Thyroid gland (tissue), 4 donors: ENCODE results near the gene ULBP2. TPM values are rescaled to one million over a fixed set of nuclear protein-coding genes. Genes with fewer than 3 reads are reported as not detected.
"Not testable (repeated sequence)": the region's sequence is repeated elsewhere in the genome, so short reads cannot be mapped to it uniquely, and the experiment has no call there.

Experiments
- DNase-seq, 2 donors: peaks; one replicate each; pipeline ENCODE4 v3.0.0-alpha.2; 2019
- H3K27ac ChIP-seq, 3 donors: fragments of 200-600 bp; sonication (generic); 1 replicate in 2 of 3; 2 replicates in 1 of 3; pipeline ENCODE4 v1.5.1; 2016 to 2019; ENCODE audit warnings: mild to moderate bottlenecking in 1 of 3, moderate library complexity in 1 of 3
- H3K27me3 ChIP-seq: fragments of 200-600 bp; sonication (generic); one replicate; pipeline ENCODE4 v1.5.1; 2019
- H3K36me3 ChIP-seq, 2 donors: fragments of 200-600 bp; sonication (generic); one replicate each; pipeline ENCODE4 v1.5.1; 2016 to 2019
- H3K4me1 ChIP-seq, 2 donors: fragments of 200-600 bp; sonication (generic); one replicate each; pipeline ENCODE4 v1.5.1; 2017 to 2019
- H3K4me3 ChIP-seq, 3 donors: fragments of 200-600 bp; sonication (generic); replicated peaks in 1 of 3; 1 replicate in 2 of 3; 2 replicates in 1 of 3; pipeline ENCODE4 v1.5.1; 2016; ENCODE audit warnings: mild to moderate bottlenecking in 1 of 3
- H3K9me3 ChIP-seq: fragments of 200-600 bp; sonication (generic); one replicate; pipeline ENCODE4 v1.5.1; 2017
- POLR2A ChIP-seq, 2 donors: fragments of 450-650 bp; IDR thresholded peaks; one replicate each; pipeline ENCODE4 v1.6.1; 2017; ENCODE audit warnings: antibody characterized with exemption in 2 of 2, mild to moderate bottlenecking in 2 of 2, moderate library complexity in 1 of 2
- WGBS, 2 donors: methylation state at CpG; one replicate each; pipeline ENCODE4 v1.1.5; 2017; 5-methylcytosine and 5-hydroxymethylcytosine counted together
- intact Hi-C: fragments of 100-400 bp; cut with DNase I; formaldehyde crosslinking; loops from one replicate; pipeline ENCODE4 v1.15.1; 2023
- total RNA-seq, 4 donors: library from RNA; depleted of rRNA; stranded (reverse); fragments of >200 nt; gene quantifications; one replicate each; pipeline ENCODE4 v1.2.3, GENCODE V29; 2016
- TF ChIP-seq, protein P1 (sequence below), 6 experiments: fragments of 200-600 bp in 3 of 6; fragments of 450-650 bp in 3 of 6; sonication (generic) in 3 of 6; IDR thresholded peaks; one replicate each; pipeline ENCODE4 v1.5.1; 2016 to 2019; ENCODE audit warnings: antibody characterized with exemption in 6 of 6, mild to moderate bottlenecking in 2 of 6, inconsistent platforms in 1 of 6, moderate library complexity in 1 of 6

ULBP2 gene
- total RNA-seq, 4 donors from 2014 or later, result 0.78 to 1.5 TPM; not detected in 2

DNA sequence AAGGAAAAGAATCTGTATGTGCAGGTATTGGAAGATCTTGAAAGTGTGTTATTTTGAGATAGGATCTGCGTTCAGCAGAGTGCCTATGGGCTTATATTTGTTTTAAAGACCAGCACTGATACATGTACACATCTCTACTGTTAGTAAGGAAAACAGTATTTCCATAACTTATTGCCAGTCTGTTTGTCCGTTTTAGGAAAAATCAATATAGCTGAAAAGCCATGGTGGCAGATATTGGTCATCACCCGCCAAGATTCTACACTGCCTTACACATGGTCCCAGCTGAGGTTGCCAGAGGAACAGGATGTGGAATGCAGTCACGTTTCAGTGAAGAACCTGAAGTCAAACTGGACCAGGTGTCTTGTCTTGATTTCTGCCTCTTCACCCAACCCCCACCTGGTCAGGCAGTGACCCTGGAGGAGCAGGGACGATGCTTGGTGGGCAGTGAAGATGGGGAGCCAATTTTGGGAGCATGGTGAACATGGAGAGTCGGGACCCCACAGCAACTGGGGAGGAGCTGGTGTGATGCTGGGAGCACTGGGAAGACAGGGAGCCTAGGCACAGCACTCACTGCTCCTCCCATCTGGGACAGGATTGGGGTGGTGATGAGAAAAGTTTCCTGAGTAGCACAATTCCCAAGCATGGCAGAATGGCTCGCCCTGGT is 14.0 kb downstream of the ULBP2 start:
- H3K4me3 ChIP-seq, intact Hi-C loops, H3K9me3 ChIP-seq, H3K27me3 ChIP-seq, DNase-seq, H3K36me3 ChIP-seq, H3K27ac ChIP-seq, H3K4me1 ChIP-seq: not testable (repeated sequence)
- 32 to 37% methylated on average over 7 of the region's 7 CpGs for WGBS, 2 donors

DNA sequence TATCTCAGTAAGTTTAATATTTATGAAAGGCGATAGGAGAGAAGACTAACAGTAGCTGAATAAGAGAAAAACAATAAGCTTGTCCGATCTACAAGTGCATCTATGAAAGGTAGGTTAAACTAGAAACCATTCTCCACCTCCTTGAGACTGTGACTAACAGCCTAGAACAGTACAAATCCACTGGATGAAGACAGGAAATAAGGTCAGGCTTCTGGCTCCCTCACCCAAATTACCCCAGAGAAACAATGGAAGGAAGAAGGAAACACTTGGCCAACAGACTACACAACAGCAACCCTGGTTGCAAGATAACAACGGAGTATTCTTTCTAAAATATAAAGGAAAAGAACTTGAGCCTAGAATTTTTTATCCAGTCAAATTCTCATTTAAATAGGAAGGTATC is 16.3 kb downstream of the ULBP2 start:
- H3K27me3 ChIP-seq, intact Hi-C loops, H3K27ac ChIP-seq, H3K4me3 ChIP-seq, DNase-seq, H3K9me3 ChIP-seq, H3K36me3 ChIP-seq, H3K4me1 ChIP-seq: not testable (repeated sequence)
- WGBS, 2 donors, result 69 to 75% methylated on average over 3 of the region's 3 CpGs

DNA sequence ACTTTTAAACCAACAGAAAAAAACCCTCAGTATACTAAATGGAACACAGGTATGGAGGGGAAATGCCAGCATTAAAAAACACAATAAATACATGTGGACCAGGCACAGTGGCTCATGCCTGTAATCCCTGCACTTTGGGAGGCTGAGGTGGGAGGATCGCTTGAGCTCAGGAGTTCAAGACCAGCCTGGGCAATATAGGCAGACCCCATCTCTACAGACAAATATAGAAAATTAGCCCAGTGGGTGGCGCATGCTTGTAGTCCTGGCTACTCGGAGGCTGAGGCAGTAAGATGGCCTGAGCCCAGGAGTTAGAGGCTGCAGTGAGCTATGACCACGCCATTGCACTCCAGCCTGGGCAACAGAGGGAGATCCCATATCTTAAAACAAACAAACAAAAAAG is 18.0 kb downstream of the ULBP2 start:
- DNase-seq, H3K4me3 ChIP-seq, H3K27ac ChIP-seq, H3K9me3 ChIP-seq, intact Hi-C loops, H3K36me3 ChIP-seq: not testable (repeated sequence)
- Histone ChIP-seq H3K4me1 (peaks cover 18% of the 10 kb centered on the region in 2 donors), H3K27me3 (peaks cover 12% of the 10 kb centered on the region)
- 75 to 94% methylated on average over 4 of the region's 4 CpGs for WGBS, 2 donors

DNA sequence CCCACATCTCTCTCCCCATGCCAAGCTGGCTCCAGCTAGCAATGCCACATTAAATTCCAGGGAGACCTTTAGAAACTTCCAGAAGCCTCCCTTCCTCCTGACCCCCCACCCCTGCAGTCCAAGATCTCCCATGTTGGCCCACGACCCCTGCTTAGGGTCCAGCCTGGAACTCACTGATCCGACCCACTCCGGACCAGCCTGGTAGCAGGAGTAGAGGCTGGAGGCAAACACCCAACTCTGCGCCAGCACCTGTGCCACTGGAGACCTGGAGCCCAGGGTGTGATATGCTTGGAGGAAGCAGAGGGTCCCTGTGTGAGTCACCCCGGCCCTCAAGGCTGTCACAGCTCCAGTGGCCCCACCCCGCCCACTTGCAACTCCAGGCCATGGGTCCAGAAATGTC is 18.7 kb downstream of the ULBP2 start:
- Histone ChIP-seq H3K36me3 (no peaks in the 10 kb centered on the region), H3K4me3 (no peak overlapping the region), H3K9me3 (no peaks in the 10 kb centered on the region), H3K4me1 (peaks cover 20 to 24% of the 10 kb centered on the region in 2 donors), H3K27ac (no peak overlapping the region), H3K27me3 (peaks cover 18% of the 10 kb centered on the region)
- intact Hi-C loops, result no loop called here
- no peak for DNase-seq
- WGBS, 2 donors, result 68 to 88% methylated on average over 5 to 6 of the region's 6 CpGs
- no peak for TF ChIP-seq POLR2A (IDR thresholded peaks at IDR 0.05)
- TF ChIP-seq, protein P1, sequence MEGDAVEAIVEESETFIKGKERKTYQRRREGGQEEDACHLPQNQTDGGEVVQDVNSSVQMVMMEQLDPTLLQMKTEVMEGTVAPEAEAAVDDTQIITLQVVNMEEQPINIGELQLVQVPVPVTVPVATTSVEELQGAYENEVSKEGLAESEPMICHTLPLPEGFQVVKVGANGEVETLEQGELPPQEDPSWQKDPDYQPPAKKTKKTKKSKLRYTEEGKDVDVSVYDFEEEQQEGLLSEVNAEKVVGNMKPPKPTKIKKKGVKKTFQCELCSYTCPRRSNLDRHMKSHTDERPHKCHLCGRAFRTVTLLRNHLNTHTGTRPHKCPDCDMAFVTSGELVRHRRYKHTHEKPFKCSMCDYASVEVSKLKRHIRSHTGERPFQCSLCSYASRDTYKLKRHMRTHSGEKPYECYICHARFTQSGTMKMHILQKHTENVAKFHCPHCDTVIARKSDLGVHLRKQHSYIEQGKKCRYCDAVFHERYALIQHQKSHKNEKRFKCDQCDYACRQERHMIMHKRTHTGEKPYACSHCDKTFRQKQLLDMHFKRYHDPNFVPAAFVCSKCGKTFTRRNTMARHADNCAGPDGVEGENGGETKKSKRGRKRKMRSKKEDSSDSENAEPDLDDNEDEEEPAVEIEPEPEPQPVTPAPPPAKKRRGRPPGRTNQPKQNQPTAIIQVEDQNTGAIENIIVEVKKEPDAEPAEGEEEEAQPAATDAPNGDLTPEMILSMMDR (IDR thresholded peaks at IDR 0.05), result no peak

DNA sequence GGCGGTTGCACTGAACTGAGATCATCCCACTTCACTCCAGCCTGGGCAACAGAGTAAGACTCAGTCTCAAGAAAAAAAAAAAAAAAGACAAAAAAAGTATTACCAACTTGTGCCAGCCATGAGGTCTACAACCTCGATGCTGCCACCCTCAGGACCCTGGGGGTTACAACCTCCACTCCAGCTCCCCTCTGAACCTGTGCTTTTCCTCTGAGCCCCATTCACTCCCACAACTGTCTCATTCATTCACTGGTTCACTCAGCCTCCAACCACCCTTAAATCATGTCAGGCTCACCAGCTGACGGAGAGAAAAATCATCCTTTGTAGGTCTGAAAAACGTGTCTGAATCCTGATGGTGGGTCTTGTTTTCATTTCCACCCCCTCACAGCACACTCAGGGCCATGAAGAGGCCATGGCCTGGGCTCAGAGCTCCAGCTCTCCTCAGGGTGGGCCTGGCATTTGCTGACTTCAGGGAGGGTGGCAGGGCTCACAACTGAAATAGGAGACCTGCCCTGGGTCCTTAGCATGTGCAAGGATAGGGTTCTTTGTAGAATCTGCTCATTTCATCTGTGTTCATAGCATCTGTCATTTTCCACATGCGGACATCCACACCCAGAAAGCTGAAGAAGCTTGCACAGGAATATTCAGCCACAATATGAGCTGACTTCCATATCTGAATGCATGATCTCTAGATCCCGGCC is 20.1 kb downstream of the ULBP2 start:
- Histone ChIP-seq H3K36me3 (no peaks in the 10 kb centered on the region), H3K4me3 (no peak overlapping the region), H3K4me1 (peaks cover 20 to 24% of the 10 kb centered on the region in 2 donors), H3K27ac (no peak overlapping the region), H3K27me3 (peaks cover 13% of the 10 kb centered on the region), H3K9me3 (no peaks in the 10 kb centered on the region)
- 72 to 73% methylated on average over 6 of the region's 6 CpGs for WGBS, 2 donors
- intact Hi-C loops, result no loop called here
- TF ChIP-seq, protein P1 (IDR thresholded peaks at IDR 0.05), result peak in 1 of 6 experiments; percentile 18
- TF ChIP-seq POLR2A (IDR thresholded peaks at IDR 0.05), result no peak
- no peak for DNase-seq

DNA sequence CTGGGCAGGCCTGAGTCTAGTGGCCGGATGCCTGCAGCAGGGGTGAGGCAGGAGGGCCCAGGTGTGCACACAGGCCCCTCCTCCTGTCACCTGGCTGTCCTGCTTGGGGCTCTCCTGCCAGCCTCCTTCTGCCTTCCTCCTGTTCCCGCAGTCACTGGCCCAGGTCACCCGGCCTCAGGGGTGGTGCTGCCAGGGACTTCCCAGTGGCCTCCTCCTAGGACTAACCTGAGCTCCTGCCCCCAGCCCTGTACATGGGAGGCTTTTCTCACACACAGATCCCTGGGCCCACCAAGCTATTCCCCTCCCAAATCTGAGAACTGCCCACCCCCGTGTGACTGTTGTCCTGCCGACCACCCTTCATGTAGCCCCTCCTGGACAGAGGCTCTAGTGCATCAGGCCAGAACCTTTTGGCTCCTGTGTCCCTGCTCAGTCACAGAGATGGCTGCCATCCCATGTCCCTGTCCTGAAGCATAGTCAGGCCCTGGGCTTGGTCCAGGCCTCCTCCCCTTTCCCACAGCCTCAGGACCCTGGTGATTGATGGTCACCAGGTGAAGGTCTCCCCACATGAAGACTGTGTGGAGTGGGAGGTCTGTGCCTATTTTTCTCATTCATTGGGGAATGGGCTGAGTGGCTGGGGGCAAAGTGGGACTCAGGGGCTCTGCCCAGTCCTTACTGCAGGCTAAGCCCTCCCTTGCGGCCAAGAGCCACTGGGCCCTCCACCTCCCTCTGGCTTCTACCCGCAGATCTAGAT is 20.8 kb downstream of the ULBP2 start:
- DNase-seq, result no peak
- H3K27me3 ChIP-seq, result peaks cover 13% of the 10 kb centered on the region
- WGBS, 2 donors, result 83 to 91% methylated on average over 7 of the region's 7 CpGs
- no peak overlapping the region for H3K4me3 ChIP-seq
- no peaks in the 10 kb centered on the region for H3K9me3 ChIP-seq
- no peak for TF ChIP-seq POLR2A (IDR thresholded peaks at IDR 0.05)
- TF ChIP-seq, protein P1 (IDR thresholded peaks at IDR 0.05), result no peak
- intact Hi-C loops, result no loop called here
- peaks cover 20 to 24% of the 10 kb centered on the region in 2 donors for H3K4me1 ChIP-seq
- H3K36me3 ChIP-seq, result no peaks in the 10 kb centered on the region
- no peak overlapping the region for H3K27ac ChIP-seq
